HG03558 (cell line): Measurements from ENCODE around the gene REST.

Experiments
- ATAC-seq: cut with Tn5 transposase; IDR thresholded peaks from one replicate; pipeline ENCODE4 v1.9.1; 2021; ENCODE audit warnings: moderate number of reproducible peaks; ENCODE audit not compliant: unreplicated experiment; ENCODE audit errors: extremely low read depth

Gene REST

DNA sequence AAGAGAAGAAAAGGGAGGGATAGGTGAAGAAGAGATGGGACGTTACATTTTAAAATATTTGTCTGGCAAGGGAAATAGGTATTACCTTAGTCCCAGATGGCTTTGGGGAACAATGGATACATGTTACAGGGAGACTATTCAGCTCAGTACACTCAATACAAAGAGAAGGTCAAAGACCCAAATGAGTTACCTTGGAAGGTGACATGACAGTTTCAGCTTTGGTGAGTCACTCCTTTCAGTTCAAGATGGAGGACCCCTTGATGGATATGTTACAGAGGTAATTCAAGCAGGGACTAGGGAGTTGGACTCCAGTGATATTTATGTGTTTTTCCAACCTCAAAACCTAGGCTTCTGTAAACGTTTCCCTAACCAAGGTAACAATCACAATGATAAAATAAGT, 64.7 kb downstream of the REST start:
- ATAC-seq, result no peak

- no peak for ATAC-seq
These were observed 65.1 kb downstream of the REST start for GRCh38 chr4:56972809-56973208.

DNA sequence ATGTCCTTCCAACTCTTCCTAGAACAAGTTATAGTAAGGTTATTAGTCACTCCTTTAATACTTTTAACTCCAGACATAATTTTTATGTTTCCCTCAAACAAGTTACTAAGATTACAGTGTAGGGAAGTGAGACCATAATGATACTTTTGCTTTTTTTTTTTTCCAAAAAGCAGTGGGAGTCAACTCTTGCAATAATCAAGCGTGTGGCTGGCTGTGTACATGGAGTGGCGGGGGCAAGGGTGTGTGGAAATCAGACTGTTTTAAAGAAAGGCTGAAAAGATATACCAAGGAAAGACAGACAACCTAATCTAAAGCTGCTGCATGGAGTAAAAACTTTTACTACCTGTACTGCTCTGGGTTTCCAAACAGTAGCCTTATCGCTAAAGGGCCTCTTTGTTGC, 65.6 kb downstream of the REST start:
- no peak for ATAC-seq

DNA sequence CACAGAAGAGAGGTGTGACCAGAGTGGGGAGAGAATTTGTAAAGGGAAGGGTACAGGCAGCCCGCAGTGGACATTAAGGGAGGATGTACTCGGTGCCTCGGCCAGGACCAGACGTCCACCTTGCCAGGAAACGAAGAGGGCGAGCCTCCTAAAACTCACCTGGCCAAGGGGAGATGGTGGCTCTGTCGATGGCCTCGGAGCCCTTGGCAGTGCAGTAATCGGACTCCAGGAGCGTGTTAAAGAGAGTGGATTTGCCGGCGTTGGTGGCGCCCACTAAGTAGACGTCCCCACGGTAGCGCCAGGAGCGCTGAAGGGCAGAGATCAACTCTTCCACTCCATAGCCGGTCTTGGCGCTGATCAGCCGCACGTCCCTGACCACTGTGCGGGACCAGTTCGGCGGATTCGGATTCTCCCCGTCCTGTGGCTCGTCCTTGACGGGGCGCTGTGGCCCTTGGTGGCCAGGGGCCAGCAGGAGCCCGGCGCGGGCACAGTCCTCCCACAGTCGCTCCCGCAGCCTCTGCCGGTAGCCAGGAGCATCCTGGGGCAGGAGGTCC, 68.7 kb downstream of the REST start:
- no peak for ATAC-seq

DNA sequence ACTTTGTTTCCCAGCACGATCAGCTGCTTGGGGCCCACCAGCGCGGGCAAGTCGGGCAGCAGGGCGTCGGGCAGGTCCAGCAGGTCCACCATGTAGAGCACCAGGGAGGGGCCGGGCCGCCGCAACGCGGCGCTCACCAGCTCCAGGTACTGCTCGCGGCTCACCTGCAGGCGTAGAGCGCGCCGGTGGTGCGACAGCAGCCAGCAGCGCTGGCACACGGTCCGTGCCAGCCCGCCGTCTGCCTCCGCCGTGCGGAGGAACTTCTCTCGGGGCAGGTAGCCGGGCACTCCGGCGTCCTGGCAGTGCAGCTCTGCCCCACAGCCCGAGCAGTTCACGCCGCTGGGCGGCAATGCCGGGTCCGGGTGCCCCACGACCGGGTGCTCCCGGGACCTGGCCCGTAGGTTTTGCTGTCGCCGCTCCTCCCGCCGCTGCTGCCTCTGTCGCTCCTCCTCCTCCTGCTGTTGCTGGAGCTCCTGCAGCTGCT, 69.2 kb downstream of the REST start:
- ATAC-seq, result peak; percentile 9

DNA sequence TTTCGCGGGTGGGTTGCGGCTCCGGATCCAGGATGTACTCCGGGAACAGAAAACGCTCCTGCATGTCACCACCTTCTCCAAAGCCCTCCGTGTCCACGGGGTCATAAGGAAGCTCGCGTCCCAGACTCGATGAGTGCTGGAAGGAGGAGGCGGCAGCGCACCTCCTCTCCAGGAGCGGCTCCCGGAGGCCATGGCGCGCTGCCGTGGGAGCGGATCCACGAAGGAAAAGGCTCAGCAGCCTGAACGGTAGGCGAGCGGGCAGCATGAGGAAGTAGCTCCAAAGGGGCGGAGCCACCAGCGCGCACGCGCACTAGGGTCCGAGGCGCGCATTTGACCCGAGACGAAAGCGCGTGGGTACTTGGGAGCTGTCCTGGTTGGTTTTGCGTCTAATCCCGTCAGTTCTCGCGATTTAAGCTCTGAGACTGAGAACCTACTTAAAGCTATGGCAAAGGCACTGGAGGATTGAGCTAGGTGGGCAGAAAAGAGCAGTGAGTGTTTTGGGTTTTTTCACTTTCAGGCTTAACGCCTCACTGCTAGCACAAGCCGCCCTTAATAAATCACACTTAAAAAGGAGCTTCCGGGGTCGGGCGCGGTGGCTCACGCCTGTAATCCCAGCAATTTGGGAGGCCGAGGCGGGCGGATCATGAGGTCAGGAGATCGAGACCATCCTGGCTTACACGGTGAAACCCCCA, 69.8 kb downstream of the REST start, which contains the start of gene NOA1:
Gene NOA1 (minus strand): TSS at position 286 of the 692 bp plus-strand sequence. CDS start 21 bp downstream, at position 265.
- ATAC-seq, result peak; percentile 88

GRCh38 chr4:56978750-56979303, 71.1 kb downstream of the REST start, which contains the start of gene POLR2B:
POLR2B (plus strand) TSS chr4:56978896; CDS start chr4:56978986, 90 bp downstream.
- ATAC-seq, result peak; percentile 37

- no peak for ATAC-seq
These were observed 71.8 kb downstream of the REST start for GRCh38 chr4:56979421-56980072.

GRCh38 chr4:56981795-56982201, 74.1 kb downstream of the REST start:
- no peak for ATAC-seq

DNA sequence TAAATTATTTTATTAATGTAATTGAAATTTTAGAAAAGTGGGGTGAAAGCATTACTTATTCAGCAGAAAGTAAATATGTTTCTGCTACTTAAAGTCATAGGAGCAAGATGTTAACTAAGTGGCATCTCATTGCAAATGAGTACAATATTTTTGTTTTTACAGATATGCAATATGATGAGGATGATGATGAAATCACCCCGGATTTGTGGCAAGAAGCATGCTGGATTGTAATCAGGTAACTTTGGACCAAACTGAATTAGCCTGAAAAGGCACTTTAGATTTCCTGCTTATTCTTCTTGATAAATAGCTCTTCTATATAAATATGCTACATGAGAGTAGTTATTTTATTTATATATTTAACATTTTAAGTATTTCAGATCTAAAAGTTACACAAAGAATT, 78.5 kb downstream of the REST start:
- no peak for ATAC-seq

GRCh38 chr4:56986952-56987351, 79.3 kb downstream of the REST start:
- ATAC-seq, result no peak

- ATAC-seq, result no peak
These were observed 82.6 kb downstream of the REST start for GRCh38 chr4:56990109-56990905.

DNA sequence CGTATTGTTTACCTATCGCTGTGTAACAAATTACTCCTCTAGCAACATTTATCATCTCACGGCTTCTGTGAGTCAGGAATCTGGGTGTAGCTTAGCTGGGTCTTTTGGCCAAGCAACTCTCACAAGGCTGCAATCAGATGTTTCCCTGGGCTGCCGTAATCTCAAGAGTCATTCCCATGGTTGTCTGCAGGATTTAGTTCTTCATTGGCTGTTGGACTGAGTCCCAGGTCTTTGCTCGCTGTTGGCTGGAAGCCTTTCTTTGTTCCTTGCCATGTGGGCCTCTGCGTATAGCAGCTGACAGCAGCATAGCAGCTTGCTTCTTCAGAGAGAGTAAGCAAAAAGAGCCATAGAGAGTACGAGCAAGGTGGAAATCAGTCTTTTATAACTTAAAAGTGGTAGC, 87.8 kb downstream of the REST start:
- ATAC-seq, result no peak

DNA sequence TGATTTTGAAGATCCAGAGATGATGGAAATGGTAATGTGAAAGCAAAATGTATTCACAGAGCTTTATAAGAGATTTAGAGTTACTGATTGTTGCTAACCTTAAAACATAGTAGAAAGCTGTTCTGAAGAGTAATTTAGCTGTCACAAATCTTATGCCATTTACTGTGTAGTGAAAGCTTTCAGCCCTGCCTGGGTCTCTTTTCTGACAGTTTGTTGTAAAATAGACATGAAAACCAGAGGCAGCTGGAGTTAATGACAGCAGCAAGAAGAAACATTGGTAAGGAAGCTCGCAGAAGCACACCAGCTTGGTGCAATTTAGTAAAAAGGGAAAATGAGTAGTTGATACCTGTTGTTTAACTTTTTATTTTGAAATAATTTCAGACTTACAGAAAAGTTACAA, 92.1 kb downstream of the REST start:
- ATAC-seq, result no peak

- ATAC-seq, result no peak
These were observed 105.9 kb downstream of the REST start for GRCh38 chr4:57013543-57014120.
